HG03095 (cell line): Measurements from ENCODE around the gene RTN4R.

Experiments
- ATAC-seq: cut with Tn5 transposase; IDR thresholded peaks from one replicate; pipeline ENCODE4 v1.9.1; 2021; ENCODE audit warnings: moderate library complexity; ENCODE audit not compliant: unreplicated experiment

Gene RTN4R

DNA sequence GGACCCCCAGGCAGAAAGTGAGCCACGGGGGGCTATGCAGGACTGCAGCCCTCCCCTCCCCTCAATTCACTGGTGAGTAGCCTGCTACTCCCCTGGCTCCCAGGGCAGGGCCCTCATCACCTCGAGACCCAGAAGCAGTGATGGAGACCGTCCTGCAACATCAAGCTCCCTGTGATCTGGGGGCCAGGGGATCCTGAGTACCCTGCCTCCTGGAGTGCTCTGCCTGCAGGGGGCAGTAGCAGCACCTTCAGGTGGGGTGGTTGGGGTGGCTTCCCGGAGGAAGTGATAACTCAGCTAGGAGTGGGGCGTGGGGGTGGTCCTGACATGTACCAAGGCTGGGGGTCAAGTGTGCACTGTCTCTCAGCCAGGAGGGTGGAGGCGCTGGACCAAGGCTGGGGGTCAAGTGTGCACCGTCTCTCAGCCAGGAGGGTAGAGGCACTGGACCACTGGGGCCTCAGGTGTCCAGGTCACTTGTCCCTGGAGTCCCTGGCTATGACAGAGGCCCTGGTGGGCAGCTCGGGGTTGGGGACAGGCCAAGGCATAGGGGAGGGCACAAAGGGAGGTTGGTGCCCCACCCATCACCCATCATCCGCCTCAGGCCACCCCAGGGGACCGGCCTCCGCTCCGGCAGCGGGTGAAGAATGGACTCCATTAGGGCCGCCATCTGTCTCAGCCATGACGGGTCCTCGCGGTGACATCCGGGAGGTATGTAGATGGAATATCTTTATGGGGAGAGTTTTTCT lies 9.4 kb downstream of the RTN4R start:
- ATAC-seq, result no peak

DNA sequence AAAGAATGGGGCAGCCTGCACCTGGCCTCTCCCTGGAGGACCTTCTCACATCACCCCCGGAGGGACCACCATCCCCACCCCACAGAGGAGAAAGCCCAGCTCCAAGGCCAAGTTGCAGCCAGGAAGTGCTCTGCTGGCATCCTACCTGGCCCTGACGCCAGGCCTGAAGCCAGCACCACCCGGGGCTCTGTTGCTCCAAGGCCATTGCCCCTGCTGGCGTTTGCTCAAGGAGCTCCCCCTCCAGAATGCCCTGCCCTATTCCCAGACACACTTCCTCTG lies 10.2 kb downstream of the RTN4R start:
- ATAC-seq, result no peak

DNA sequence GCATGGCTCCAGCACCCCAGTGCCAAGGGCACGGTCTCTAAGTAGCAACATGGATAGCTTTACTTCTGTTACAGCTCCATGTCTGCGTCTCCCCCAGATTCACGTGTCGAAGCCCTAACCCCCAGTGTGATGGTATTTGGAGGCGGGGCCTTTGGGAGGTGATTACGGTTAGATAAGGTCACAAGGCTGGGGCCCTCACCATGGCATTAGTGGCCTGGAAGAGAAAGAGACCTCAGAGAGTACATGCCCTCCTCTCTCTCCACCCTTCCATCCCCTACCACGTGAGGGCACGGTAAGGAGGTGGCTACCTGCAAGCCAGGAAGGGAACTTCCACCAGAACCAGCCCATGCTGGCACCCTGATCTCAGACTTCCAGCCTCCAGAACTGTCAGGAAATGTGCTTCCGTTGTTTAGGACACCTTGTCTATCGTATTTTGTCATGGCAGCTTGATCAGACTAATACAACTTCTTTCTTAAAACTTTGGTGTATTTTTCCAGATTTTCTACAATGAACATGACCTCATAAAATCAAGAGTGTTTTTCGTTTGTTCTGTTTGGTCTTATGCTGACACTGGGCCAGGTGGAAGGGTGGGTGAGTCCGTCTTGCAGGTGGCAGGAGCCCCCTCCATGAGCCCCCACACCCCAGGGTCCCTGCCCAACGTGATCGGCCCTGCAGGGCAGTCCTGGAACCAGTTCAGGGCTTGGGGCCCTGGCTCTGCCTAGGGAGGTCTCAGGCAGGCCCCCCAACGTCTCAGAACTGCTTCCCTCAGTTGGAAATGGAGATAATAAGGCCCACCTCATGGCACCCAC lies 10.7 kb downstream of the RTN4R start:
- ATAC-seq, result no peak

DNA sequence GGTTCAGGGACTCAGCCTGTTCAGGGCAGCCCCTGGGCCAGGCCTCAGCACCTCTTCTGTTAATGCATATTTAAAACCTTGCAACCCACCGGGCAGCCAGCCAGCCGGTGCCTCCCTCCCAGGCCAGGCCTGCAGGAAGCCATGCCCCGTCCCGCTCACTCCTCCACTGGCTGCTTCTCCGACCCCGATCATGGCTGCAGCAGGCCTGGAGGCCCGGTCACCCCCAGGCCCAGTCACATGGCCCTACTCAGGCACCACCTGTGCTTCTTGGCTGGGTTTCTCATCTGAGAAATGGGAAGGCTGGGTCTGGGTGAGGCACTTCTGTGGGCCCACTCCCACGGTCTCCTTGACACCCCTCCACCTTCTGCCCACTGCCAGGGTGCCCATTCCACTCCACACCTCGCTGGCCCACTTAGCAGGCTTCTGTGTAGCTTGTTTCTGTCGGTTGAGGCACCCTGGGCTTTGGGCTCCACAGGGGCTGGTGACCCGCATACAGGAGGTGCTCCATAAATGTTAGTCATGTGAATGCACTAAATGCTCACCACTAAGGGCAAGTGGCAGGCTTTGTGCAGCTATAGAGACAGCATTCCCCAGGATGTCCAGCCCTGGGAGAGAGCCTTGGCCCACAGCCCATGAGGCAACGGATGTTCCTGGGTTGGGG lies 11.4 kb downstream of the RTN4R start:
- no peak for ATAC-seq

DNA sequence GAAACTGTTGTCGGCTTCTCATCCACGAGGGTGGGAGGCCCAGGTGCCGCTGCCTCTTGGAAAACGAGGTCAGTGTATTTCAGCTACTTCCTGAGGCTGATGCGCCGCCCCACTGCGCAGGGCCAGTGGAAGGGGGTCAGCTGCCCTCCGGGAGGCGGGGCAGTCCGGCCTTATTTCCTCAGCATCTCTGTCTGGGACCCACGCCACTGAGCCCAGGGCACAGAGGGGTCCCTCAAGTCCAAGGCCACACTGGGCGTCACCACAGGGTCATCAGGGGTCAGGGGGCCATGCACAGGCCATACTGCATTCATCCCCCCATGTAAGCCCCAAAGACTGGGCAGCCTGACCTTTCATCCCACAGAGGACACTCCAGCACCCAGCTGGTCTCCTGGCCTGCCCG lies 12.1 kb downstream of the RTN4R start:
- ATAC-seq, result no peak

DNA sequence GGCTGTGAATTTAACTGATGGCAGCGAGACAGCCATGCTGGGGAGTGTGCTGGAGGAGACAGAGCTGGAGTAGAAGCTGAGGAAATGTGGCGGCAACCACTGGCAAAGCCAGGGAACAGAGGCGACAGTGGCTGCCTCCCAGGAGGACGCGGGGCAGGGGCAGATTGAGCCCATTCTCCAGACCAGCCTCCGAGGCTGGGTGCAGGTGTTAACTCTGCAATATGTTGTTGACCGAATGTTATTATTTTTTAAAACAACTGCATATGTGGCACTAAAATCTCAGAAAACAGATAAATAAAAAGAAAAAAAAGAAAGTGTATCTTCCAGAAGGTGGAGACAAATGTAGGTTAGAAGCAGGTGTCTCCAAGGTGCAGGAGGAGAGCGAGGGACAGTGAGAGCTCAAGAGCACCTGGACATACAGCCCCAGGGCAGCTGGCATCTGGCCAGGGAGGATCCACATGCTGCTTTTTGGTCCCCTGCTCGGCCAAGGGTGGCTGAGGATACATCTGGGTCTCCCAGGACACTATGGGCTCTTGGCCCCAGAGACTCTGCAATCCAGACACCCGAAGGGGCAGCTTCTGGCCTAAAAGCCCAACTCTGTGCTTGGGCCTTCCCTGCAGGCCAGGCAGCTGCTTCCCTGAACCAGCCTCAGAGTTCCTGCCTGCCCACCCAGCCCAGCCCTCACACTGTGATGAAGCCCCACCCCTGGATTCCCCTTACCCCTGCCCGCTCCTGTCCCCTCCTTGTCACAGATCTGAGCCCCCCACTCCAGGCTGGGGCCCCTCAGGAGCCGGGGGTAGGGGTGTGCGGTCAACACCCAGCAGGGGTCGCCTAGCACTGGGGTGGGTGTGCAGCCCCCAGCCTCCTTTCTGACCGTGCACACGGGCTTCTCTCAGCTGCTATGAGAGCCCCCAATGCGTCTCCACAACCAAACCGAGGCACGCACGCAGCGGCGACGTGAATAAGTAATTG lies 12.9 kb downstream of the RTN4R start:
- ATAC-seq, result no peak

DNA sequence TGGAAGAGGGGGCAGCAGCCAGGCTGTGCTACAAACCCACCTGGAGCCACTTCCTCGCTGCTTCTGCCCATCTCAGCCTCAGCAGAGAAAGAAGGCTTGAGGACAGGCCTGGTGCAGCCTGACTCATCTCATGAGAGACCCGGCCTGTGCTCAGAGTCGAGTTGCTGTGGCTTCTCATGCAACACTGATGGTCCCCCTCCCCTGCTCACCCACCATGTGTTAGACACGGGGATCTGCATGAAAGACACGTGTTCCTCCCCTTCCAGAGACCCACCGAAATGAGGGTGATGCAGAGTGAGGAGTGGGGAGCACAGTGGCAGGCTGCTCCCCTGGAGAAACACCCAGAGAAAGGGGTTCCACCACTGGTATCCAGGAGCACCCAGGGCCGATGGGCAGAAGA lies 15.0 kb downstream of the RTN4R start:
- ATAC-seq, result no peak

DNA sequence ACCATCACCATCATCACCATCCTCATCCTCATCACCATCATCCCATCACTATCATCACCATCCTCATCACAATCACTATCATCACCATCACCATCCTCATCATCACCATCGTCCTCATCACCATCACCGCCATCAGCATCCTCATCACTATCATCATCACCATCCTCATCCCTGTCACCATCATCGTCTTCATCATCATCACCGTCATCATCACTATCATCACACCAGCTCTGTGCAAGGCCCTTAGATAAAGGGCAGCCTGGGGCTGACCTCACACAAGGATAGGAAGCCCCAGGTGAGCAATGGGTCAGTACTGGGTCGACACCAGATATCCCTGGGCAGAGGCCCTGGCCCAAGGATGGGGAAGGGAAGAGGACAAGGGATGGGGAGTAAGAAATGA lies 16.1 kb downstream of the RTN4R start:
- ATAC-seq, result no peak

DNA sequence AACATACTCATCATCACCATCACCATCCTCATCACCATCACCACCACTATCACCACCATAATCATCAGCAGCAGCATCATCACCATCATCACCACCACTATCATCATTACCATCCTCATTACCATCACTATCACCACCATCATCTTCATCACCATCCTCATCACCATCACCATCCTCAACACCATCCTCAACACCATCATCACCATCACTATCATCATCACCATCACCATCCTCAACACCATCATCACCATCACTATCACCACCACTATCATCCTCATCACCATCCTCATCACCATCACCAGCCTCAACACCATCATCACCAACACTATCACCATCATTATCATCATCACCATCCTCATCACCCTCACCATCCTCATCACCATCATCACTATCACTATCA lies 16.6 kb downstream of the RTN4R start:
- ATAC-seq, result no peak

DNA sequence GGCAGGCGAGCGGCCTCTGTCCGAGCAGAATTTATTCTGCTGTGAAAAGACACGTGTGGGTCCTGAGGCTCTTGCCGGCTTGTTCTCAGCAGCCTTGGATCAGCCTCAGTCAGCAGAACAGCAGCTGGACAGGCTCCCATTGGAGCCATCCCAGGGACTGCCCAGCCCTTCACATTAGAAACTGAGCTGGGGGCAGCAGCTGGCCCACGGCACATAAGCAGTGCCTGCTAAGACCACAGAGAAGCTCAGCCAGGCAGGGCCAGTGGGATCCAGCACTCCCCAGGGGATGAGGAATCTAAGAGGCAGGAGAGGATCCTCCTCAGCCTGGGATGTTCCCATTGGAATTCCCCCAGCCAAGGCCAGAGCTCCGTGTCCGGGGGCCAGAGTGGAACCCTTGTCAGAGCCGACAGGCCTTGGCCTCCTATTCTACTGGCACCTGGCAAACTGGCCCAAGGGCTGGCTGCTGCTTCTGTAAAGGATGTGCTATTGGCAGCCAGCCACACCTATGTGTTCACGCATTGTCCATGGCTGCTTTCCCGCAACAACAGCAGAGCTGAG lies 18.2 kb downstream of the RTN4R start:
- no peak for ATAC-seq

DNA sequence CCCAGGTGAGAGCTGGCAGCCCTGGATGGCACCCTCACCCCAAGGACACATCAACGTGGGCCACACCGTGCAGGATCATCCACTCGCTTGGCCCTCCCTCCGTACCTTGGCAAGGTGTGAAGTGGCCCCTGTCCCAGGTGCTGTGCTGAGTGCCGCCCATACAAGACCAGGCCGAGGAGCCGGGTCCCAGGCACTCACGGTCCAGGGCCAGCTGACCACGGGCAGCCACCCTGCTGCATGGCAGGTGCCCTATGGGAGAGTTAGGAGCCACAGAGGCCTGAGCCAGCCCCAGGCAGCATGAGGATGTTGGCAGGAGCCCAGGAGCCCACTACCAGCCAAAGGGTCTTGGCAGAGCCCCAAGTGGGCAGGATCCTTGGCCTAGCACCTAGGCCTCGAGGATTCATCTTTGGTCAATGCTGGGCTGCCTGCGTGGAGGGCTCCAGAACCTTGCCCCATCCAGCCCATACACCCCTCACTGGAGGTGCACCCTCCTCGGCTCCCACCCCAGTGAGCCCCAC lies 19.6 kb downstream of the RTN4R start:
- no peak for ATAC-seq

DNA sequence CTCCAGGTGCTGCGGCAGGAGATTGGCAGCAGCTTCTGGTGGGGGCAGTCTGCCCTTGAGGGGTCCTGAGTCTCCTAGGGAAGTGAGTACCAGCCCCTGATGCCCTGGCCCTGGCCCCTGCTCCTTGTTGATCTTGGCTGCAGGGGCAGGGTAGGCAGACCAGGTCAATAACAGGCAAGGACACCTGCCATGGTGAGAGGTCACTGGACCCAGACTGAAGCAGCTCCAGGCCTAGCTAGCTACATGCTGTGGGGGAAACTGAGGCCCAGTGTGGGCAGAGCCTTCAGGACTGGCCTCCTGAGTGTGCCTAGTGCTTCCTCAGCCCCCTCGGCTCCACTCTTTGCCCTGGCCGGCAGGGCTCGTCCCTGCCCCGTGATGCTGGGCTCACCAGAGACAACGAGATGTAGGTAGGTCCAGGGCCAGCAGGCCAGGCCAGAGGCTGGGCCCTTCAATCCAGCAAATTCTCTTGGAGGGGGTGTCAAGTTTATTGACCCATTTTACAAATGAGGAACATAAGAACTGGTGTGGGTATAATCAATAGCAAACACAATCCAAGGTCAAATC lies 20.4 kb downstream of the RTN4R start:
- ATAC-seq, result no peak

DNA sequence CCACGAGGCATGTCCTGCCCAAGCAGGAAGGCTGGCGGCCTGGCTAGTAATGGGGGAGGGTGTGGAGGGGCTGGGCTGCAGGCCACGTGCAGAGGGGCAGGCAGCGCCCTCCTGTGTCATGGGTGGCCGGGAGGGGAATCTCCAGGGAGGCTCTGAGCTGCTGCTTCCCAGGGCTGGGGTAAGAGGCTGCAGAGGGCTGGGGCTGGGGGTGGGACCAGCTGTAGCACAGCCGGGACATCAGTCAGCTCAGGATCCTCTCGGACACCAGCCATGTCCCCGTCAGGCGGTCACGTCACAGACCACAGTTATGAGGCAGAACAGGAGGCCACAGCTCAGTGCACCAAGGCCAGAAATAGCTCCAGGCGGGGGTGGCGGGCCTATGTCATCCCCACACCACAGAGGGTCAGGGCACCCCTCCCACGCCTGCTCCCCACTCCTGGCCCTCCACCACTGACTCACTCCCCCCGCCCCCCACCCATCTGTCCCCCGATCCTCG lies 21.1 kb downstream of the RTN4R start:
- peak; percentile 49 for ATAC-seq

DNA sequence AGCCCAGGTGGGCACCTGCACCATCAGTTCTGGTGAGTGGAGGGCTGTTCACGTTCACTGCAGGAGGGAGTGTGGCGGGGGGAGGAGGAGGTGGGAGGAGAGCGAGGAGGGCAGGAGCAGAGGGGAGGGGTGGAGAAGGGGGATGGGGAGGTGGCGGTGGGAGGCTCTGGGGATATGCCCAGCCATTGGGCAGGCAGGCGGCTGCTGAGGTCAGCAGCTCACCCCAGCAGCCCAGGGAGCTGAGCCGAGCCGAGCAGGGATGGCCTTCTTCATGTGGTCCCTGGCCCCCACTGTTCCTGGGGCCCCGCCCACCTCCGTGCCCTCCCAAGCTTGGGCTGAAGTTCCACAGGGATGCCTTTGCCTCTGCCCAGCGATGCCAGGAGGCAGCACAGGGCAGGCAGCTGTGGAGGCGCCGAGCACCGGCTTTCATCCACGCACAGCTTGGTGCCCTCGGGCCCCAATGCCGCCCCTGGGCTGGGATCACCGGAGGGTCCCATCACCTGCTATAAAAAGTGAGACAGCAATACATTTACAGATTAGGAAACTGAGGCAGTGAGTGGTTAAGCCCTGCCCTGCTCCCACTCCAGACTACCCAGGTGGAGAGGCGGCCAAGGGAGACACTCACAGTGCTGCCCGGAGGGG lies 21.6 kb downstream of the RTN4R start:
- no peak for ATAC-seq

DNA sequence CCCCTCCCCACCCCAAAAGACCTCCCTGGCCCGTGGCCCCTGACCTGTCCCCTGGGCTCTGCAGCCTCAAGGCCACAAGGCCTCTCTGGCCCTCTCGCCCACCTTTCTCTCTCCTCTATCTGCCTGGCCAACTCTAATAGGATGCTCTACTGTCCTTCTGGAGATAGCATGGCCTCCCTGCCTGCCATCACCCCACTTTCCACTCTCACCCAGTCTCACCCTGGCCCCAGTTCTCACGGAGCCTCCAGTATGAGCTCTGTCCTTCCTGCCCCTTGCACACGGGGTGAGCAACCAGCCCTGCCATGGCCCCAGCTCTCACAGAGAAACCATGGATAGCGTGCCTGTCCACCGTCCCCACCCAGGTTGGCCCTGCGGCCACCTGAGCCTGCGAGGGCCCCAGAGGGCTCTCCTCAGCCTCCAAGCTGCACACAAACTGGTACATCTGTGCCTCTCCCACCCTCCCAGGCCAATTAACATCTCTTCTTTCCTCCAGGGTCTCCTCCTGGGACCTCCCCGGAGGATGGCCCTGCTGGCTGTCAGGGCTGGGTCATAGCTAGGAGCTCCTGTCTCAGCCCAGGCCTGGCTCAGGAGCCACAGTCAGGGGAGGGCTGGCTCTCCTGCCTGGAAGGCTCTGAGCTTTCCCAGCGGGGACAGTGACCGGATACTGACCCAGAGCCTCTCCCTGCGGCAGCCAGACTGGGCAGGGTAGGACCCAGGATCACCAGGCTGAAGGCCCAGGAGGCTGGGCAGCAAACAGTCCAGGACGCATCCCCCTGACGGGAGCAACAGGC lies 22.3 kb downstream of the RTN4R start:
- ATAC-seq, result no peak

DNA sequence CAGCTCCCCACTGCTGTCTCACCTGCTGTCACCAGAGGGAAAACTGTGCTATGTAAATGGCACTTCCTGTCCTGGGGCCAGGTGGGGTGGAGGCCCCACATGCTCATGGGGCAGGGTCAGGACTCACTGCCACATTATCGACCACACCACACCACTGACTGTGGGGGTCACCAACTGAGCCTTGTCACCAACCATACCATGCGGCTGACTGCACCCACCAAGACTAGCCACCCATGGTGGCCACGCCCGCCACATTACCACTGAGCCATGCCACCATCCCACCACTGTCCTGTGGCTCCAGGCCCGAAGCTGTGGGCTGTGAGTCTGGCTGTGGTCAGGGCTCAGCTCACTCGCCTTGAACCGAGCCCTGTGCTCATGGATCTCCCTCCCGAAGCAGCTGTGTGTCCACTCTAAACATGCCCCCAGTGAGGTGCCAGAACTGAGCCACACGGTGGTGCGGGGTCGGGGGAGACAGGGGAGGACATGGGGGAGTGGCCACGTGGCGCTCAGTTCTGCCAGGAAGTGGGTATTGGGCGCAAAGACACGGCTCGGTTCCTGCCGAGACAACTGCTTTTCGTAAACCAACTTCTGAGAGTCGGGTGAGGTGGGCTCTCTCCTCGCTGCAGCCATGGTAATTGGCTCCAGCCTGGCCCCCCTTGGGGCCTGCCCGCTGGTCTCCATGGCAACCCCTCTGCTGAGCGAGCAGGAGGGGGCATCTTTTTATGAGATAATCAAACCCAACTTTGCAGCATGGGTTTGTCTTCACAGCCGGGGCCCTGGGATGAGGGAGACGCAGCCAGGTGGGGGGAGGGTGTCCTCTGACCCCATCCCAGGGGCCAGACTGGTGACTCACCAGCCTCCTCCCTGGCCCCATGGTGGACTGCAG lies 23.2 kb downstream of the RTN4R start:
- no peak for ATAC-seq

DNA sequence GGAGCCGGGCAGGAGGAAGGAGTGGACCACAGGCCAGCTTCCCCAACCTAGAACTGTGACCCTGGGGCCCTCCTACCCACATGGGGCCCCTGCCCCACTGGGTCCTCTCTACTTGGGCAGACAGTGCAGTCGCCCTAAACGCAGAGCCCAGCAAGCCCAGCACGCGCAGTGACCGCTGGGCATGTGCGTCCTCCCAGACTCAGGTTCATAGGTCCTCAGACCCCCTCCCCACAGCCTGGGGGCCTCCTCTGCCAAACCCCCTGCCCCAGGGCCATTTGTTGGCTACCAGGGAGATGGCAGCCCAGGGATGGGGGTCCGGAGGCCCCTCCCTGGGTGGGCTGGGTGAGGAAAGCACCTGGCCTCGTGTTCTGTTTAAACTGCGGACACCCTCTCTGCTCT lies 23.9 kb downstream of the RTN4R start:
- no peak for ATAC-seq
